ENCODE measurements around the gene EZH1. TPM values are rescaled to one million over a fixed set of nuclear protein-coding genes. Genes with fewer than 3 reads are reported as not detected.

The EZH1 gene
- total and polyA plus RNA-seq, 10 of the 15 experiments (the other 5 are each of a cell fraction or from before 2014, with no cell fraction given), result 6.1 to 43.3 (median 16.8) TPM

DNA sequence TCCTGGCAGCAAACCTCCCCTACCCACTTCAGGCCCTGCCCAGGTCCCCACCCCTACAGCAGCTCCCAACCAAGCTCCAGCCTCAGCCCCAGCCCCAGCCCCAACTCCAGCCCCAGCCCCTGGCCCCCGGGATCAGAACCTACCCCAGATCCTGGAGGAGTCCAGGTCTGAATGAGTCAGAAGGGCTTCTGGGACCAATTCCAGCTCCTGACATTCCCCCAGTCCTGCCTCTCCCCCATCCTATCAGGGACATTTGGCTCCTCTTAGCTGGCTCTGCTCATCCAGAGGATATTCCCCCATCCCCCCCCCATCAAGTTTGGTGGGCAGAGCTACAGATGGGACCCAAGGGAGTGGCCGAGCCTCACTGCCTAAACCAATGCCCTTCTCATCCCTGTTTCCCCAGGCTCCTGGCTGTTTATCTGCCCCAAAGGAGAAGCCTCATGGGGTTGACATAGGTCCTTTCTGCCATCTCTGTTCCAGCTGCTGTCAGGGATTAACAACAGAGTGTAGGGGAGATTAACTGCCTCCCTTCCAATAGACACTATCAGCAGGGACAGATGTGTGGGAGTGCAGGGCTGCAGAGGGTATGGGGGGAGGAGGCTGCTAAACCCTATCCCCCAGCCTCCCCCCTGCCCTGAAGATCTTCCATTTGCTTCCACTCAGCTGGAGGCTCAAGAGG lies 46.0 kb downstream of the EZH1 start:
- BruUV-seq (replicated peaks), result TSS peak; percentile 85
- Histone ChIP-seq H3K4me2 (ENCODE audit: control insufficient read depth, insufficient read depth) (no peak overlapping the region), H3K79me2 (ENCODE audit: control insufficient read depth, insufficient read depth, low read length) (no peaks in the 10 kb centered on the region; the same call in 1 of the 2 replicates), H3K9ac (ENCODE audit: control insufficient read depth, insufficient read depth, low read length) (no peak overlapping the region), H3K9me3 (replicated peaks; ENCODE audit: control insufficient read depth, insufficient read depth, low read length) (no peaks in the 10 kb centered on the region), H2AFZ (ENCODE audit: control insufficient read depth, low read depth, low read length) (no peak overlapping the region), H3K4me1 (ENCODE audit: control insufficient read depth, insufficient read depth, low read length) (peaks cover 21% of the 10 kb centered on the region), H3K4me3 (no peak overlapping the region), H3K36me3 (ENCODE audit: control insufficient read depth in 2 of 2, insufficient read depth in 2 of 2, low read length in 1 of 2) (peaks cover 16 to 40% of the 10 kb centered on the region in 2 experiments), H3K27me3 (replicated peaks in 1 of 2; ENCODE audit: control insufficient read depth in 2 of 2, insufficient read depth in 2 of 2, low read length in 1 of 2) (no peaks in the 10 kb centered on the region), H4K20me1 (ENCODE audit: control insufficient read depth, insufficient read depth) (no peaks in the 10 kb centered on the region), H3K27ac (ENCODE audit: control insufficient read depth, insufficient read depth) (no peak overlapping the region)
- intact Hi-C loops (cut with micrococcal nuclease; ENCODE audit: unreplicated experiment), result no loop called here
- ChIA-PET CTCF (interaction anchor here (0.6 to 1.5 kb wide), 2 partner anchors 15 to 166 kb away, joined by 3 read pairs; no protein-coding TSS in a partner anchor), POLR2A (interaction anchor here (0.6 to 2.4 kb wide), 5 partner anchors 15 to 129 kb away, joined by 3 to 7 read pairs (median 4); partner anchors contain the start of gene TUBG1), SMC1A (ENCODE audit: uncharacterized antibody, unreplicated experiment) (no interaction called here), RAD21 (ENCODE audit: unreplicated experiment) (no interaction called here)
- DNase-seq (ENCODE audit: low read depth, low spot score), result no peak
- TF ChIP-seq KDM1A (IDR thresholded peaks at IDR 0.05; ENCODE audit: borderline replicate concordance) (no peak), POLR2A (IDR thresholded peaks at IDR 0.05; ENCODE audit: low read depth, low read length) (0 out of 2 replicates have a peak, but pooled peaks have one; percentile 14)
- no peak for ATAC-seq
- in situ Hi-C loops (cut with MboI), result no loop called here
- WGBS (ENCODE audit: insufficient coverage, insufficient replicate concordance, low lambda C conversion rate, missing lambda C conversion rate), result 72% methylated on average over 2 of the region's 2 CpGs
- FAIRE-seq, result no peak

- Histone ChIP-seq H3K4me3 (no peak overlapping the region), H4K20me1 (ENCODE audit: control insufficient read depth, insufficient read depth) (no peaks in the 10 kb centered on the region), H3K4me1 (ENCODE audit: control insufficient read depth, insufficient read depth, low read length) (peaks cover 5% of the 10 kb centered on the region), H3K27me3 (replicated peaks in 1 of 2; ENCODE audit: control insufficient read depth in 2 of 2, insufficient read depth in 2 of 2, low read length in 1 of 2) (no peaks in the 10 kb centered on the region), H3K9me3 (replicated peaks; ENCODE audit: control insufficient read depth, insufficient read depth, low read length) (no peaks in the 10 kb centered on the region), H3K36me3 (ENCODE audit: control insufficient read depth in 2 of 2, insufficient read depth in 2 of 2, low read length in 1 of 2) (peaks cover 16 to 39% of the 10 kb centered on the region in 2 experiments), H3K9ac (ENCODE audit: control insufficient read depth, insufficient read depth, low read length) (no peak overlapping the region), H2AFZ (ENCODE audit: control insufficient read depth, low read depth, low read length) (no peak overlapping the region), H3K79me2 (ENCODE audit: control insufficient read depth, insufficient read depth, low read length) (no peaks in the 10 kb centered on the region), H3K4me2 (ENCODE audit: control insufficient read depth, insufficient read depth) (no peak overlapping the region), H3K27ac (ENCODE audit: control insufficient read depth, insufficient read depth) (no peak overlapping the region)
- CTCF ChIA-PET, result interaction anchor here (1.5 kb wide), 1 partner anchor 17 kb away, joined by 3 read pairs; no protein-coding TSS in a partner anchor
- BruUV-seq (replicated peaks), result no TSS peak
- DNase-seq (ENCODE audit: low read depth, low spot score) (no peak), ATAC-seq (no peak), FAIRE-seq (no peak)
- SMC1A ChIA-PET (ENCODE audit: uncharacterized antibody, unreplicated experiment), result no interaction called here
- RAD21 ChIA-PET (ENCODE audit: unreplicated experiment), result no interaction called here
- 93% methylated on average over 17 of the region's 19 CpGs for WGBS (ENCODE audit: insufficient coverage, insufficient replicate concordance, low lambda C conversion rate, missing lambda C conversion rate)
- in situ Hi-C loops (cut with MboI), result no loop called here
- intact Hi-C loops (cut with micrococcal nuclease; ENCODE audit: unreplicated experiment), result no loop called here
- POLR2A ChIA-PET, result interaction anchor here (0.8 to 2.4 kb wide), 2 partner anchors 14 to 88 kb away, joined by 3 to 7 read pairs; partner anchors contain the start of genes RETREG3 and TUBG1
- TF ChIP-seq BCL3 (IDR thresholded peaks at IDR 0.05; ENCODE audit: borderline replicate concordance, insufficient read depth, low read depth, low read length, poor library complexity, severe bottlenecking), result no peak
- TF ChIP-seq ELK1 (IDR thresholded peaks at IDR 0.05; ENCODE audit: low read depth, low read length), result no peak
- no peak for TF ChIP-seq LARP7 (IDR thresholded peaks at IDR 0.05)
- no peak for TF ChIP-seq JUND (IDR thresholded peaks at IDR 0.05; ENCODE audit: low read depth, low read length)
- TF ChIP-seq RAD51 (IDR thresholded peaks at IDR 0.05), result no peak
- TF ChIP-seq ETV6 (conservative IDR thresholded peaks at IDR 0.05 in 1 of 2, IDR thresholded peaks at IDR 0.05 in 1 of 2; ENCODE audit: borderline replicate concordance in 1 of 2, low read depth in 1 of 2), result no peak
- TF ChIP-seq ESRRA (IDR thresholded peaks at IDR 0.05; ENCODE audit: low read length), result no peak
- no peak for TF ChIP-seq PBX3 (IDR thresholded peaks at IDR 0.05; ENCODE audit: insufficient replicate concordance, low read depth, low read length)
- no peak for TF ChIP-seq ATF7 (IDR thresholded peaks at IDR 0.05; ENCODE audit: low read depth)
- TF ChIP-seq NFYB (IDR thresholded peaks at IDR 0.05; ENCODE audit: insufficient read depth, low read depth, low read length), result no peak
Measured at GRCh38 chr17:42697108-42697811, 47.6 kb downstream of the EZH1 start.

All from GM12878 (cell line).